CD14-positive monocyte (primary cell): ENCODE results near the gene CD22. TPM values are rescaled to one million over a fixed set of nuclear protein-coding genes. Genes with fewer than 3 reads are reported as not detected.

ENCODE experiments used
- DNase-seq, 3 donors: peaks; one replicate each; pipeline ENCODE4 v3.0.0-alpha.2; 2011 to 2022
- H2AFZ ChIP-seq: 2 replicates; pipeline ENCODE4 v1.6.0; 2012; ENCODE audit warnings: mild to moderate bottlenecking, low read depth, low read length, inconsistent platforms; ENCODE audit not compliant: insufficient read depth, poor library complexity, severe bottlenecking
- H3K27ac ChIP-seq, 2 donors: 1 replicate in 1 of 2; 2 replicates in 1 of 2; pipeline ENCODE4 v1.5.1; 2012 to 2013; ENCODE audit warnings: low read length in 2 of 2, control low read depth in 1 of 2, inconsistent platforms in 1 of 2, low read depth in 1 of 2, mild to moderate bottlenecking in 1 of 2
- H3K27me3 ChIP-seq, 2 donors: one replicate each; pipeline versions ENCODE4 v1.6.0 to v1.6.1; 2011 to 2013; ENCODE audit warnings: low read length in 2 of 2; ENCODE audit not compliant: control insufficient read depth in 2 of 2, insufficient read depth in 2 of 2
- H3K36me3 ChIP-seq, 2 donors: replicated peaks in 1 of 2; 1 replicate in 1 of 2; 2 replicates in 1 of 2; pipeline versions ENCODE4 v1.5.1 to v1.6.1; 2012 to 2013; ENCODE audit warnings: low read length in 2 of 2, control low read depth in 1 of 2, inconsistent platforms in 1 of 2, mild to moderate bottlenecking in 1 of 2; ENCODE audit not compliant: insufficient read depth in 2 of 2, control insufficient read depth in 1 of 2
- H3K4me1 ChIP-seq, 2 donors: 1 replicate in 1 of 2; 2 replicates in 1 of 2; pipeline versions ENCODE4 v1.5.1 to v1.6.1; 2012 to 2013; ENCODE audit warnings: low read length in 2 of 2, control low read depth in 1 of 2, inconsistent platforms in 1 of 2, mild to moderate bottlenecking in 1 of 2, moderate library complexity in 1 of 2; ENCODE audit not compliant: insufficient read depth in 2 of 2, control insufficient read depth in 1 of 2
- H3K4me2 ChIP-seq: replicated peaks from 2 replicates; pipeline ENCODE3; 2012; ENCODE audit warnings: low read length, moderate library complexity, mild to moderate bottlenecking; ENCODE audit not compliant: poor library complexity, severe bottlenecking; ENCODE audit errors: extremely low read depth
- H3K4me3 ChIP-seq, 3 experiments: fragments of 200-600 bp in 1 of 3; sonication (generic) in 1 of 3; replicated peaks in 1 of 3; 1 replicate in 2 of 3; 2 replicates in 1 of 3; pipeline ENCODE4 v1.5.1; 2011 to 2013; ENCODE audit warnings: low read length in 3 of 3, mild to moderate bottlenecking in 3 of 3, control low read depth in 2 of 3, low read depth in 2 of 3, inconsistent platforms in 1 of 3, moderate library complexity in 1 of 3
- H3K79me2 ChIP-seq: 2 replicates; pipeline ENCODE4 v1.6.0; 2012; ENCODE audit warnings: mild to moderate bottlenecking, control low read depth, inconsistent platforms, low read length, moderate library complexity; ENCODE audit not compliant: insufficient read depth
- H3K9ac ChIP-seq: 2 replicates; pipeline ENCODE4 v1.6.0; 2017; ENCODE audit warnings: low read length, mild to moderate bottlenecking; ENCODE audit not compliant: insufficient read depth, poor library complexity, severe bottlenecking
- H3K9me3 ChIP-seq, 2 donors: replicated peaks in 1 of 2; 1 replicate in 1 of 2; 2 replicates in 1 of 2; pipeline versions ENCODE4 v1.5.1 to v1.6.1; 2012 to 2013; ENCODE audit warnings: low read length in 2 of 2, control low read depth in 1 of 2; ENCODE audit not compliant: control insufficient read depth in 1 of 2, insufficient read depth in 1 of 2
- H4K20me1 ChIP-seq: 2 replicates; pipeline ENCODE4 v1.6.0; 2012; ENCODE audit warnings: mild to moderate bottlenecking, low read length, control low read depth, moderate library complexity; ENCODE audit not compliant: insufficient read depth
- H3K27ac Mint-ChIP-seq, 7 donors: one replicate each; pipeline ENCODE4 v1.8.0; 2020; ENCODE audit warnings: mild to moderate bottlenecking in 7 of 7, mixed read lengths in 7 of 7, moderate library complexity in 6 of 7, inconsistent platforms in 2 of 7
- H3K27me3 Mint-ChIP-seq, 3 donors: one replicate each; pipeline ENCODE4 v1.8.0; 2021 to 2022; ENCODE audit warnings: low read depth in 3 of 3, mild to moderate bottlenecking in 3 of 3, mixed read lengths in 3 of 3, moderate library complexity in 3 of 3, inconsistent platforms in 1 of 3
- H3K36me3 Mint-ChIP-seq, 2 donors: one replicate each; pipeline ENCODE4 v1.8.0; 2020; ENCODE audit warnings: mixed read lengths in 2 of 2, inconsistent platforms in 1 of 2, mild to moderate bottlenecking in 1 of 2
- H3K4me1 Mint-ChIP-seq: one replicate; pipeline ENCODE4 v1.8.0; 2020; ENCODE audit warnings: mild to moderate bottlenecking, mixed read lengths
- H3K4me3 Mint-ChIP-seq, 2 donors: one replicate each; pipeline ENCODE4 v1.8.0; 2020; ENCODE audit warnings: mild to moderate bottlenecking in 2 of 2, mixed read lengths in 2 of 2, moderate library complexity in 1 of 2
- H3K9me3 Mint-ChIP-seq, 7 donors: one replicate each; pipeline ENCODE4 v1.8.0; 2020 to 2022; ENCODE audit warnings: mixed read lengths in 7 of 7, mild to moderate bottlenecking in 6 of 7, moderate library complexity in 6 of 7, inconsistent platforms in 2 of 7
- CTCF ChIP-seq: fragments of 200-600 bp; IDR thresholded peaks from one replicate; pipeline ENCODE4 v1.8.0; 2022; ENCODE audit warnings: antibody characterized with exemption, mild to moderate bottlenecking
- WGBS: methylation state at CpG from one replicate; pipeline ENCODE4 v1.1.5; 2013; ENCODE audit warnings: missing lambda C conversion rate; ENCODE audit not compliant: insufficient coverage; 5-methylcytosine and 5-hydroxymethylcytosine counted together
- intact Hi-C, 2 donors: fragments of 100-400 bp; cut with micrococcal nuclease; formaldehyde crosslinking; loops; one replicate each; pipeline versions ENCODE4 v1.15.0 to v1.15.1; 2023
- polyA plus RNA-seq, 3 donors: library from polyadenylated mRNA; depleted of rRNA in 1 of 3; unstranded in 2 of 3; stranded (reverse) in 1 of 3; fragments of 300-500 nt in 2 of 3; fragments of >200 nt in 1 of 3; fragmentation: Illumina TruSeq in 2 of 3; gene quantifications; 1 replicate in 2 of 3; 2 replicates in 1 of 3; pipeline ENCODE4 v1.2.3, GENCODE V29; 2012 to 2021

The CD22 gene
- polyA plus RNA-seq, 3 donors: 0.24 to 4.8 (median 0.88) TPM

GRCh38 chr19:35317464-35318043 lies 11.4 kb upstream of the CD22 start:
- no peaks in the 10 kb centered on the region for H4K20me1 ChIP-seq
- no peaks in the 10 kb centered on the region for H3K79me2 ChIP-seq
- peak; percentile 51 to 63 (median 59) for DNase-seq
- intact Hi-C loops: loop anchor here in 1 of 2 donors (2.0 to 5.0 kb wide), 3 partner anchors 45 to 119 kb away; no protein-coding TSS in a partner anchor
- peaks cover 57% of the 10 kb centered on the region for H3K4me1 Mint-ChIP-seq
- peaks cover 54 to 61% of the 10 kb centered on the region in 2 donors for H3K4me1 ChIP-seq
- 40% methylated on average over 7 of the region's 7 CpGs for WGBS
- H3K36me3 ChIP-seq: no peaks in the 10 kb centered on the region
- no peak overlapping the region for H3K9ac ChIP-seq
- no peaks in the 10 kb centered on the region for H3K9me3 ChIP-seq
- H3K27me3 Mint-ChIP-seq: peaks cover 0 to 5% (median 2%) of the 10 kb centered on the region in 3 donors
- peak overlapping the region in 1 of 2 donors; percentile 67 for H3K4me3 Mint-ChIP-seq
- peak overlapping the region; percentile 66 for H2AFZ ChIP-seq
- TF ChIP-seq CTCF: no peak
- no peak overlapping the region for H3K4me3 ChIP-seq
- peaks cover 0 to 5% (median 2%) of the 10 kb centered on the region in 7 donors for H3K9me3 Mint-ChIP-seq
- peaks cover 0 to 11% of the 10 kb centered on the region in 2 donors for H3K36me3 Mint-ChIP-seq
- no peak overlapping the region for H3K4me2 ChIP-seq
- H3K27me3 ChIP-seq: no peaks in the 10 kb centered on the region
- H3K27ac Mint-ChIP-seq: peak overlapping the region; percentile 86 to 99 (median 98)
- peak overlapping the region; percentile 83 to 90 for H3K27ac ChIP-seq

- H2AFZ ChIP-seq: peak overlapping the region; percentile 21
- peak overlapping the region; percentile 87 to 99 (median 98) for H3K27ac Mint-ChIP-seq
- H3K4me2 ChIP-seq: no peak overlapping the region
- no peak overlapping the region for H3K4me3 ChIP-seq
- no peaks in the 10 kb centered on the region for H4K20me1 ChIP-seq
- H3K4me1 Mint-ChIP-seq: peaks cover 65% of the 10 kb centered on the region
- H3K9ac ChIP-seq: peak overlapping the region; percentile 35
- no peaks in the 10 kb centered on the region for H3K27me3 ChIP-seq
- peaks cover 0 to 11% of the 10 kb centered on the region in 2 donors for H3K36me3 Mint-ChIP-seq
- H3K36me3 ChIP-seq: no peaks in the 10 kb centered on the region
- H3K27ac ChIP-seq: peak overlapping the region; percentile 83 to 90
- intact Hi-C loops: loop anchor here in 1 of 2 donors (1.0 to 5.0 kb wide), 4 partner anchors 13 to 118 kb away; no protein-coding TSS in a partner anchor
- H3K79me2 ChIP-seq: no peaks in the 10 kb centered on the region
- peak overlapping the region; percentile 20 to 67 for H3K4me3 Mint-ChIP-seq
- peak; percentile 97 to 99 (median 97) for DNase-seq
- H3K9me3 ChIP-seq: no peaks in the 10 kb centered on the region
- H3K9me3 Mint-ChIP-seq: peaks cover 0 to 7% (median 2%) of the 10 kb centered on the region in 7 donors
- H3K27me3 Mint-ChIP-seq: peaks cover 0 to 5% (median 2%) of the 10 kb centered on the region in 3 donors
- 42% methylated on average over 14 of the region's 16 CpGs for WGBS
- H3K4me1 ChIP-seq: peaks cover 65 to 75% of the 10 kb centered on the region in 2 donors
- TF ChIP-seq CTCF: no peak
Measured at GRCh38 chr19:35318679-35319448, 10.1 kb upstream of the CD22 start.
